ENCODE data around the gene HNRNPL.
A peak's percentile ranks its signal among the peaks of the same experiment; 100 is the strongest.

GRCh38 chr19:38878575-38879399 lies 29.0 kb upstream of the HNRNPL start:
- TF ChIP-seq CTCF (IDR thresholded peaks at IDR 0.05; ENCODE audit: low read depth, low read length, poor library complexity, severe bottlenecking), result peak; percentile 30
- TF ChIP-seq EZH2phosphoT487 (IDR thresholded peaks at IDR 0.05; ENCODE audit: borderline replicate concordance, low read length), result no peak
